Endothelial cell of umbilical vein (primary cell): ENCODE measurements around the gene CERCAM.

Experiments
- CTCF ChIP-seq, 2 donors: IDR thresholded peaks; 1 replicate in 1 of 2; 2 replicates in 1 of 2; pipeline ENCODE4 v1.5.1; 2011; ENCODE audit warnings: low read length in 2 of 2, mild to moderate bottlenecking in 2 of 2, moderate library complexity in 2 of 2, control low read depth in 1 of 2, inconsistent platforms in 1 of 2, low read depth in 1 of 2; ENCODE audit not compliant: insufficient read depth in 1 of 2; ENCODE audit errors: extremely low read depth in 1 of 2
- EZH2 ChIP-seq: IDR thresholded peaks from 2 replicates; pipeline ENCODE4 v1.6.1; 2012; ENCODE audit warnings: borderline replicate concordance, low read depth, mild to moderate bottlenecking, moderate library complexity, low read length, inconsistent platforms; ENCODE audit not compliant: severe bottlenecking
- GATA2 ChIP-seq: IDR thresholded peaks from 2 replicates; pipeline ENCODE4 v1.7.0; 2011; ENCODE audit warnings: low read depth, mild to moderate bottlenecking, moderate library complexity, mixed read lengths, low read length; ENCODE audit not compliant: insufficient read length, insufficient read depth
- MAX ChIP-seq: IDR thresholded peaks from 2 replicates; pipeline ENCODE4 v1.6.1; 2011; ENCODE audit not compliant: insufficient read depth, insufficient read length
- POLR2A ChIP-seq: IDR thresholded peaks from 2 replicates; pipeline ENCODE4 v1.6.1; 2012; ENCODE audit warnings: low read depth, mild to moderate bottlenecking, control low read depth, low read length
- POLR2AphosphoS5 ChIP-seq: IDR thresholded peaks from 2 replicates; pipeline ENCODE4 v1.6.1; 2012; ENCODE audit warnings: low read depth, mild to moderate bottlenecking, control low read depth, low read length, moderate library complexity; ENCODE audit not compliant: insufficient read depth

GRCh38 chr9:128406848-128407391 lies 13.7 kb upstream of the CERCAM start:
- TF ChIP-seq CTCF (IDR thresholded peaks at IDR 0.05; ENCODE audit: extremely low read depth in 1 of 2, insufficient read depth in 1 of 2, low read depth in 1 of 2, low read length in 2 of 2) = no peak
- no peak for TF ChIP-seq POLR2AphosphoS5
- TF ChIP-seq EZH2 = no peak
- TF ChIP-seq POLR2A = no peak
- TF ChIP-seq MAX = no peak
- no peak for TF ChIP-seq GATA2
